PFSK-1 (cell line): ENCODE results near the gene ITGA11.

Experiments
- TAF1 ChIP-seq: IDR thresholded peaks from 2 replicates; pipeline ENCODE4 v1.6.1; 2012; ENCODE audit warnings: low read length, control low read depth, borderline replicate concordance; ENCODE audit not compliant: insufficient read depth
- TF ChIP-seq, protein P1 (sequence below), 2 experiments: IDR thresholded peaks; 2 replicates each; pipeline versions ENCODE4 v1.6.1 to v1.8.0; 2011 to 2012; ENCODE audit warnings: low read depth in 2 of 2, low read length in 2 of 2, control low read depth in 1 of 2, inconsistent platforms in 1 of 2, mild to moderate bottlenecking in 1 of 2, moderate library complexity in 1 of 2; ENCODE audit not compliant: insufficient read depth in 1 of 2

DNA sequence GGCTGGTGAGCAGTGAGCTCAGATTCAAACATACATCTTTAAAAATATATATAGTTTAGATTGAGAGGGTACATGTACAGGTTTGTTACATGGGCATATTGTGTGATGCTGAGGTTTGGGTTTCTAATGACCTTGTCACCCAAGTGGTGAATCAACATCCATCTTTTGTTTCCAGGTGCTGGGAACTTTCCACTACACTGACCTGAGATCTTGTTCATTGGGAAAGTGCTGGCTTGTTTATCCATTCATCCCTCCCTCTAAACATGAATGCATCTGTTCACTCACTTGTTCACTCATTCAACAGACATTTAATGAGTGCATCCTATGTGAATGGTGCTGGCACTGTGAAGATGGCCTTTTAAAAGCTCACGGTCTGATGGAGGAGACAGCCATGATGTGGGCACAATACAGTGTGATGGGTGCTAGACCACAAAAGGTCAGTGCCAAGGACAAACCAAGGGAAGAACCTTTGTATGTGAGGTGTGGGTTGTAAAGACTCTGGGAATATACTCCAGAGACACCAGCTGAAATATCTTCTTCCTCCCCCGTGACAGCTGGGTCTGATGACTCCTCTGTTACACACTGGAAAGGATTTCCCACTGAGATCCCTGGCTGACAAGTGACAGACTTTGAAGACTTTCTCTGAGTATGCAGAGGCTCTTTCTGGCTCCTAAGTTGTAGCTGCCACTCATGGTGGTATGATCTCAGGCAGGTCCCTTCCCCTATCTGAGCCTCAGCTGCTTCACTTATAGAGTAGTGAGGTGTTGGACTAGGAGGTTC, 16.2 kb upstream of the ITGA11 start:
- no peak for TF ChIP-seq TAF1
- TF ChIP-seq, protein P1, sequence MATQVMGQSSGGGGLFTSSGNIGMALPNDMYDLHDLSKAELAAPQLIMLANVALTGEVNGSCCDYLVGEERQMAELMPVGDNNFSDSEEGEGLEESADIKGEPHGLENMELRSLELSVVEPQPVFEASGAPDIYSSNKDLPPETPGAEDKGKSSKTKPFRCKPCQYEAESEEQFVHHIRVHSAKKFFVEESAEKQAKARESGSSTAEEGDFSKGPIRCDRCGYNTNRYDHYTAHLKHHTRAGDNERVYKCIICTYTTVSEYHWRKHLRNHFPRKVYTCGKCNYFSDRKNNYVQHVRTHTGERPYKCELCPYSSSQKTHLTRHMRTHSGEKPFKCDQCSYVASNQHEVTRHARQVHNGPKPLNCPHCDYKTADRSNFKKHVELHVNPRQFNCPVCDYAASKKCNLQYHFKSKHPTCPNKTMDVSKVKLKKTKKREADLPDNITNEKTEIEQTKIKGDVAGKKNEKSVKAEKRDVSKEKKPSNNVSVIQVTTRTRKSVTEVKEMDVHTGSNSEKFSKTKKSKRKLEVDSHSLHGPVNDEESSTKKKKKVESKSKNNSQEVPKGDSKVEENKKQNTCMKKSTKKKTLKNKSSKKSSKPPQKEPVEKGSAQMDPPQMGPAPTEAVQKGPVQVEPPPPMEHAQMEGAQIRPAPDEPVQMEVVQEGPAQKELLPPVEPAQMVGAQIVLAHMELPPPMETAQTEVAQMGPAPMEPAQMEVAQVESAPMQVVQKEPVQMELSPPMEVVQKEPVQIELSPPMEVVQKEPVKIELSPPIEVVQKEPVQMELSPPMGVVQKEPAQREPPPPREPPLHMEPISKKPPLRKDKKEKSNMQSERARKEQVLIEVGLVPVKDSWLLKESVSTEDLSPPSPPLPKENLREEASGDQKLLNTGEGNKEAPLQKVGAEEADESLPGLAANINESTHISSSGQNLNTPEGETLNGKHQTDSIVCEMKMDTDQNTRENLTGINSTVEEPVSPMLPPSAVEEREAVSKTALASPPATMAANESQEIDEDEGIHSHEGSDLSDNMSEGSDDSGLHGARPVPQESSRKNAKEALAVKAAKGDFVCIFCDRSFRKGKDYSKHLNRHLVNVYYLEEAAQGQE (IDR thresholded peaks at IDR 0.05; ENCODE audit: insufficient read depth in 1 of 2, low read depth in 2 of 2, low read length in 2 of 2) = no peak
